K562 treated with DMSO at 1 percent for 4 hours (cell line): Measurements from ENCODE around the gene SLC35G3. TPM values are rescaled to one million over a fixed set of nuclear protein-coding genes. Genes with fewer than 3 reads are reported as not detected.

ENCODE experiments used
- total RNA-seq: library from RNA; unstranded; fragments of 300-600 nt; gene quantifications from 2 replicates; pipeline ENCODE4 v1.2.3, GENCODE V29; 2022; ENCODE audit not compliant: insufficient read depth

The SLC35G3 gene
- total RNA-seq: not detected in 2 replicates

GRCh38 chr17:35194001-35194400 is at the start of gene SLC35G3:
TSS of gene SLC35G3 (minus strand) at chr17:35194393. CDS start at chr17:35194307, 86 bp downstream.

GRCh38 chr17:35242805-35243560 is 48.8 kb upstream of the SLC35G3 start, which contains the start of gene SLFN5:
TSS of gene SLFN5 (plus strand) at chr17:35243072. CDS start at chr17:35258691, 15,619 bp downstream.

GRCh38 chr17:35147375-35147905 is 46.8 kb downstream of the SLC35G3 start, which contains the start of gene UNC45B:
TSS of gene UNC45B (plus strand) at chr17:35147817. CDS start at chr17:35148264, 447 bp downstream.

Other genes starting within 250 kb of the SLC35G3 start
- 0.53 and 0.84 TPM in 2 replicates for gene CCT6B, start 232.9 kb downstream of the SLC35G3 start, total RNA-seq
- 6.2 and 12.9 TPM in 2 replicates for gene ZNF830, start 232.9 kb downstream of the SLC35G3 start, total RNA-seq
- gene LIG3, start 213.9 kb downstream of the SLC35G3 start, total RNA-seq: 11.0 and 17.8 TPM in 2 replicates
- gene RFFL, start 130.7 kb downstream of the SLC35G3 start, total RNA-seq: 4.0 and 9.1 TPM in 2 replicates
- gene RAD51D, start 74.5 kb downstream of the SLC35G3 start, total RNA-seq: 6.7 and 14.7 TPM in 2 replicates
- gene FNDC8, start 72.8 kb downstream of the SLC35G3 start, total RNA-seq: not detected in 2 replicates
- gene NLE1, start 52.1 kb downstream of the SLC35G3 start, total RNA-seq: 17.1 and 17.7 TPM in 2 replicates
- not detected in 2 replicates for gene UNC45B, start 46.6 kb downstream of the SLC35G3 start, total RNA-seq
- 1.6 and 1.8 TPM in 2 replicates for gene SLFN5, start 48.7 kb upstream of the SLC35G3 start, total RNA-seq
- gene SLFN11, start 179.2 kb upstream of the SLC35G3 start, total RNA-seq: not detected in 2 replicates
- not detected in 2 replicates for gene SLFN12, start 238.1 kb upstream of the SLC35G3 start, total RNA-seq